Measurements from ENCODE around the gene ATRAID.
"Not testable (repeated sequence)": the region's sequence is repeated elsewhere in the genome, so short reads cannot be mapped to it uniquely, and the experiment has no call there.

Gene ATRAID

DNA sequence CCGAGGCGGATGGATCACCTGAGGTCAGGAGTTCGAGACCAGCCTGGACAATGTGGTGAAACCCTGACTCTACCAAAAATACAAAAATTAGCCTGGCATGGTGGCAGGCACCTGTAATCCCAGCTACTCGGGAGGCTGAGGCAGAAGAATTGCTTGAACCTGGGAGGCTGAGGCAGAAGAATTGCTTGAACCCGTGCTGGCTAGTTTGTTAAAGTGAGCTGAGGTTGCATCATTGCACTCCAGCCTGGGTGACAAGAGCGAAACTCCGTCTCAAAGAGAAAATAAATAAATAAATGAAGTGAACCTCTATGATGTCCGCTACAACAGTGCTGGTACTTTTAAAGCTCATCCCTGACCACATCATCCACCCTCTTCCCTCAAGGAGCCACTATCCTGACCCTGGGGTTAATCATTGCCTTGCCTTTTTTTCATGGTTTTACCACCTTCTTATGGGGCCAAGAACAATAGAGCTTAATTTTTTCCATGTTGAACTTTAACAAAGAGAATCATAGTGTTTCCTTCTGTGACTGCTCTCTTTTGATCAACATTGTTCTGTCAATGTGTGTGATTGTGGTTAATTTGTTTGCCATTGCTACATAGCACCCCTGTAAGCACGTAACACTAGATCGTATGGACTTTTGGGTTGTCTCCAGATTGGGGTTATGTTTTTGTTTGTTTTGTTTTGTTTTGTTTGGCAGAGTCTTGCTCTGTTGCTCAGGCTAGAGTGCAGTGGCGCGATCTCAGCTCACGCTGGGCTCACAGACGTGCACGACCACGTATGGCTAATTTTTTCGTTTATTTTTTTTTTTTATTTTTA, 17.1 kb upstream of the ATRAID start:
- no peak for DNase-seq (ENCODE audit: low read depth, low spot score)

DNA sequence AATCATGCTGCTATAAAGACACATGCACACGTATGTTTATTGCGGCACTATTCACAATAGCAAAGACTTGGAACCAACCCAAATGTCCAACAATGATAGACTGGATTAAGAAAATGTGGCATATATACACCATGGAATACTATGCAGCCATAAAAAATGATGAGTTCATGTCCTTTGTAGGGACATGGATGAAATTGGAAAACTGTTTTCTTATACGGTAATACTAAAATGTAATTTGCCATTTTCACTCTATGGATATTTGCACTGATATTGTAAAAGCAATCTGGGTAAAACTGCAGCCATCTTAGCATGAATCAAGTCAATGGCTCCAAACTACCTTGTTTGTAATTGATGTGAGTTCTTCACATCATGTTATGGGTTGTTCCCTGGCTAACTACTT, 16.0 kb upstream of the ATRAID start:
- not testable (repeated sequence) for DNase-seq (ENCODE audit: low read depth, low spot score)

DNA sequence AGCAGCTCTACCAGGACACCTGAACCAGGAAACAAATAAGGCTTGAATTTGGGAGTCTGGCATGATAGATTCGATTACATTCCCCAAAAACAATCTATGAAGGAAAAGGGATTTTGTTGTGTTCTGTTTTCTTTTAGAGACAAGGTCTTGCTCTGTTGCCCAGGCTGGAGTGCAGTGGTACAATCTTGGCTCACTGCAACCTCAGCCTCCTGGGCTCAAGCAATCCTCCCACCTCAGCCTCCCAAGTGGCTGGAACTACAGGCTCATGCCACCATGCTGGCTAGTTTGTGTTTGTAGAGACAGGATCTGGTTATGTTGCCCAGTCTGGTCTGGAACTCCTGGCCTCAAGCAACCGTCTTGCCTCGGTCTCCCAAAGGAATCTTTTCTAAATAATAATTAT, 13.8 kb upstream of the ATRAID start:
- DNase-seq (ENCODE audit: low read depth, low spot score), result not testable (repeated sequence)

- DNase-seq (ENCODE audit: low read depth, low spot score), result no peak
Measured at GRCh38 chr2:27198627-27199026, 13.2 kb upstream of the ATRAID start.

- no peak for DNase-seq (ENCODE audit: low read depth, low spot score)
Measured at GRCh38 chr2:27199241-27199640, 12.6 kb upstream of the ATRAID start.

- no peak for DNase-seq (ENCODE audit: low read depth, low spot score)
Measured at GRCh38 chr2:27201675-27202074, 10.2 kb upstream of the ATRAID start.

DNA sequence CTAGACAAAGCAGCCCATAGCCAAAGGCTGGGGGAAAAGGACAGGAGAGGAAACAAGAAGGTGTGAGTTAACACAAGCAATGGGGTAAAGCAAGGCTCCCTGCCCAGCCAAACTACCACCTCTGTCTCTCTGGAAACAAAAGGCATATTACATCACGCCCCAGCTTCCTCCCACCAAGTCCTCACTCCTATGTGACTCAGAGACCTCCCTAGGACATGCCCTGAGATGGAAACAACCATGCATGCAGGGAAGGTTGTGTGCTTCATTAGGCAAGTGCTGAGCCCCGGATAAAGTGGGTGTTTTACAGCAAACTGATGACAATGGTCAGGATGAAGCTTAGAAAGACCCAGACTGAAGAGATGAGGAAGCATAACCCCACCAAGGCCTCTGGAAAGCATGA, 9.0 kb upstream of the ATRAID start:
- DNase-seq (ENCODE audit: low read depth, low spot score), result no peak

GRCh38 chr2:27203741-27204140, 8.1 kb upstream of the ATRAID start:
- no peak for DNase-seq (ENCODE audit: low read depth, low spot score)

DNA sequence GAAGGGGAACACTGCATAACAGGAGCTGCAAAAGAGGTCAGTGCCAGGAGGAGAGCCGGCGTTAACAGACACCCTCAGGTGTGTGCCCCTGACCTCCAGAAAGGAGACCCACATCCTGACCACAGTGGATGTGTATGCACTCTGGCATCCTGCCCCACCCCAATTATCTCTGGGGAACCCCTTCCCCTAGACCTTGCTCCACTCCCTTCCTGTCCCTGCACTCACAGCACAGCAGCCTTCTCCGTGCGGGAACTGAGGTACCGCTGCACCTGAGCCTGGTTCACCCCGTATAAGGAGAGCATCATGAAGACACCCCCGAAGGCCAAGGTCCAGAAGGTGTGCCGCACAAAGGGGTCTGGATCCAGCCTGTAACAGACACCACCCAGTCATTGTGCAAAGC, 7.3 kb upstream of the ATRAID start:
- DNase-seq (ENCODE audit: low read depth, low spot score), result no peak

GRCh38 chr2:27205206-27205605, 6.6 kb upstream of the ATRAID start:
- no peak for DNase-seq (ENCODE audit: low read depth, low spot score)

GRCh38 chr2:27206346-27206745, 5.5 kb upstream of the ATRAID start:
- no peak for DNase-seq (ENCODE audit: low read depth, low spot score)

GRCh38 chr2:27208486-27209050, 3.3 kb upstream of the ATRAID start:
- DNase-seq (ENCODE audit: low read depth, low spot score), result no peak

DNA sequence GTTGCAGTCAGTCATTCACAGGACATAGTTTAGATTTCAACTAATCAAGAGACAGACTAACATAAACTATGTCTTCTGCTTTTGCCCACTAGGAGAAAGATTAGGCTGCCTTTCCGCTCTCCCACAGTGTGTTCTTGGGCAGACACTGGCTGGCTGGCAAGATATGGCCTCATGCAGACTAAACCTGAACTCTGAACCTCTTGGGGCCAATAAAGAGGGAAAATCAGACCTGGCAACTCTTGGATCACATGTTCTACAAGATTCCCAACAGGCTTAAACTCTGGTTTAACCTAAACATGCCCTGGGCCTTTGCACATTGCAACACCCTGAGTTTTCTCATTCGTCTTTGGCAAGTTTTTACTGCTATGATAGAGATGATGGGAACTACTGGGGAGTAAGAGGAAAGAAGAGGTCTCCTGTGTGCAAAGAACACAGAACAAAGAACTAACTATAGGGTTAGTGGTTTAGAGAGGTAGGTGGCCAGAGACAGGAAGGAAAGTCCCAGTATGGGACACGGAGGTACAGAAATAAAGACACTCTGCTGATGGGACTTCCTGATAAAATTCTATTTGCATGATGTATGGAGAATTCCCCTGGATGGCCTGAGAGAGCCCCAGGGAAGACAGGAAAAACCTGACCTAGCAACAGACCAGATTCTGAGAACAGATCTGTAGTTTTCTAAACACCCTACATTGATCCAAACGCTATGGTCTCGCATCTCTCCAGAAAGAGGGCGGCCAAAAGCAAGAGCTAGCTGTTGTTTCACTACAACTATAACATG, 2.0 kb upstream of the ATRAID start:
- DNase-seq (ENCODE audit: low read depth, low spot score), result no peak

DNA sequence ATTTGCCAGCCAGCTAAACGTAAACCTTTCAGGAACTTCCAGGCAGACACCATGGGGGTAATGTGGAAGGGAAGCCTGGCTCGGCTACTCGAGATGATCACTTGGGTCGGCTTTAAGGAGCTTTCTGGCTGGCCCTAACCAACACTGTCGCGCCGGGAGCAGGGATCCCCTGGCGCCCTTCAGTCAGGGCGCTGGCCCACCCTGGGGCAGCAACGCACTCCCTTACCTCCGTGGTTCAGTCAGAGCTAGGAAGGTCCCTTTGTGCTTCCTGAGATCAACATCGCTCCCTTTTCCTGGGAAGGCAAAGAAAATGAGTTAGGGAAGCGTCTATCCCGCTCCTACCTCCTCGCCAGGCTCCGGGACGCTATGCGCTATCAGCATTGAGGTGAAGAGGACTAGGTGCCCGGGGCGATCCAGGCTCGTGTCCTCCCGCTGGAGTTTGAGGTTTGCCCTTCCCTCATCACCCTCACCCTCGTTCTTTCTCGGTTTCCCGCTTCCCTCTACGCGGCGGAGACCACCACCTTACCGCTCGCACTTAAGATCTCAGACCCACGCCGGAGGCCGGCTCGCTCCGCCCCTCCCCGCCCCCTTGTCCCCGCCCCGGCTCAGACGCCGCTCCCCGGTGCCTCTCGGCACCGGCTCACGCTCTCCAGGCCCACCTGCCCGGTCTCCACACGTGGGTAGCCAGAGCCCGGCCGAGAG, 449 bp upstream of the ATRAID start:
- no peak for DNase-seq (ENCODE audit: low read depth, low spot score)

DNA sequence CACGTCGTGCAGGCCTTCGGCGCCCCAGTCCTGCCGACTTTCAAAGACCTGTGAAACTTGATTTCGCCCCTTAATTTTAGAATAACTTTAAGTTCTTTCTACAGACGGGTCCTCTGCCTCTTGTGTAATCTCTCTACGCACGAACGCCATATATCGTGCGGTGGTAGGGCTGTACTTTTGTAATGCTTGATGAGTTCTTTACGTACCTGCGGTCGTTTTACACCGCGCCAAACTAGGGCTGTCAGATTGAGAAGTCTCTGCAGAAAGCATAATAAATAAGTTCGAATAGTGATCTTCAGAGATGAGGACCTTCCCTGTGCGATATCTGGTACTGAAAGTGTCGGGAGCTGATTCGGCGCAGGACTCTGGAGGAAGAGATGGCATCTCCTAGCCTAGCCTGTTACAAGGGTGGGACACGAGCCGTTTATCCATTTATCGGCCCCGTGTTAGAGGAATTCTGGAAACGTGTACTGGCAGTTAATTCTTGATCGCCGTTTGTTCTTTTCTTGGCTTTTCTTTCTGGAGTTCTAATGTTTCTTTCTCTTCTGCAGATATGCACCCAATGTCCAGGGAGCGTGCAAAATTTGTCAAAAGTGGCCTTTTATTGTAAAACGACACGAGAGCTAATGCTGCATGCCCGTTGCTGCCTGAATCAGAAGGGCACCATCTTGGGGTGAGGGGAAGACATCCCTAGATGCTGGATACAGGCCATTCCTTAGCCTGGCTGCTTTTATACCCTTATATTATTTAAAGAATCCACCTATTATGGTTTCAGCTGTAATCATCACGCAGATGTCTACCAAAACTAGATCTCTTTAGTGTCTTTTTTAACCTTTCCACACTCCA, 1.0 kb downstream of the ATRAID start:
- no peak for DNase-seq (ENCODE audit: low read depth, low spot score)

GRCh38 chr2:27214941-27215340, 3.1 kb downstream of the ATRAID start:
- DNase-seq (ENCODE audit: low read depth, low spot score), result no peak

DNA sequence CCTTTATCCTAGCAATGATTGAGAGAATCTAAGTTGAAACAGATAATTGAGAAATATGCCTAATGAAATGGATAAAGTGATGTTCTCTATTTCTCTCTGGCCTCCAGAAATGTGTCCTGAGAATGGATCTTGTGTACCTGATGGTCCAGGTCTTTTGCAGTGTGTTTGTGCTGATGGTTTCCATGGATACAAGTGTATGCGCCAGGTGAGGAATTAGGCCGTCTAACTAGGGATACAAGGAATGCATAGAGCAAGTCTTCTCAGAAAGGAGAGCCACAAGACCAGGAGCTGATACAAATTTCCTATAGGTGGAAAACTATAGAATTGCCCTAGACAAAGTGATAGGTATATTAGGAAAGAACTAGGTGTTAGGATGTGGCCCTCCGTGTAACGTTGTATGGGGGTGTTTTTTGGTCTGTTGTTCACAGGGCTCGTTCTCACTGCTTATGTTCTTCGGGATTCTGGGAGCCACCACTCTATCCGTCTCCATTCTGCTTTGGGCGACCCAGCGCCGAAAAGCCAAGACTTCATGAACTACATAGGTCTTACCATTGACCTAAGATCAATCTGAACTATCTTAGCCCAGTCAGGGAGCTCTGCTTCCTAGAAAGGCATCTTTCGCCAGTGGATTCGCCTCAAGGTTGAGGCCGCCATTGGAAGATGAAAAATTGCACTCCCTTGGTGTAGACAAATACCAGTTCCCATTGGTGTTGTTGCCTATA, 4.7 kb downstream of the ATRAID start:
- no peak for DNase-seq (ENCODE audit: low read depth, low spot score)

DNA sequence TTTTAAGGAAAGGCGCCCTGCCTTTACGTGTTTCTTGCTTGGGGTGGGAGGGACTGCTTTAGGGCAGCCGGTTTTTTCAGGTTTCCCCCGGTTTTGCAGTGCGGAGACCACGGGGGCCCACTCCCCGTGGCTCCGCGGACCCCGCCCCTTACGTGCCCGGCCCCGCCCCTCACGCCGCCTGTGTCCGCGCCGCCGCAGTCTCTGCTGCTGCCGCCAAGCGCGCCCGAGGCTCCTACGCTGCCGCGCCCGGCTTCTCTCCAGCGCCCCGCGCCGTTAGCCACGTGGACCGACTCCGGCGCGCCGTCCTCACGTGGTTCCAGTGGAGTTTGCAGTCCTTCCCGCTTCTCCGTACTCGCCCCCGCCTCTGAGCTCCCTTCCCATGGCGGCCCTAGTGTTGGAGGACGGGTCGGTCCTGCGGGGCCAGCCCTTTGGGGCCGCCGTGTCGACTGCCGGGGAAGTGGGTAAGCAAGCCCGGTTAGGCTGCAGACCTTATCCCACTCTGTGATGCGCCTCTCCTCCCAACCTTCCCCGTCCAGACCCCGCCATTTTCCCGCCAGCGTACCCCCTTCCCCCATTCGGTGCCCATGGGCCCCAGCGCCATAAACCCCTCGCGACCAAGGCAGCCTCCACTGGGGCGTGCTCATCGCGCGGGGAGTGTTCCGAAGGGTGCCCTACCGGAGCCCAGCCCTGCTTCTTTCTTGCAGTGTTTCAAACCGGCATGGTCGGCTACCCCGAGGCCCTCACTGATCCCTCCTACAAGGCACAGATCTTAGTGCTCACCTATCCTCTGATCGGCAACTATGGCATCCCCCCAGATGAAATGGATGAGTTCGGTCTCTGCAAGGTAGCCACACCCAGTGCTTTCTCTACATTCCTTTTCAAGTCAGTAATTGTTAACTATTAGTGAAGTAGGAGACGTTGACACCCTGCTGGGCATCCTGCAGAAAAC, 5.6 kb downstream of the ATRAID start, which contains the start of gene CAD:
CAD (plus strand) TSS at position 197 of the 949 bp plus-strand sequence; CDS start at position 380, 183 bp downstream.
- no peak for DNase-seq (ENCODE audit: low read depth, low spot score)

GRCh38 chr2:27218614-27219013, 6.8 kb downstream of the ATRAID start:
- DNase-seq (ENCODE audit: low read depth, low spot score), result no peak
